Endothelial cell of umbilical vein (primary cell): ENCODE measurements around the gene TSBP1. TPM values are rescaled to one million over a fixed set of nuclear protein-coding genes. Genes with fewer than 3 reads are reported as not detected.

Experiments used
- BruUV-seq: library from RNA; stranded (reverse); fragments of 400-500 nt; replicated peaks from 2 replicates; lab custom pipeline; 2021; lab: Mats Ljungman, UMichigan
- CTCF ChIA-PET: fragments of 300-600, 350-600 bp; sonication (Branson Sonifier 250); formaldehyde crosslinking; loops from one replicate; lab custom pipeline; 2021; ENCODE audit warnings: antibody characterized with exemption, inconsistent platforms; lab: Charles Lee
- POLR2A ChIA-PET: fragments of 300-600, 350-600 bp; sonication (Branson Sonifier 250); formaldehyde crosslinking; loops from one replicate; lab custom pipeline; 2021; ENCODE audit warnings: antibody characterized with exemption, inconsistent platforms; lab: Charles Lee
- DNase-seq: peaks from one replicate; pipeline ENCODE4 v3.0.0-alpha.2; 2011; ENCODE audit warnings: low read depth, low spot score
- FAIRE-seq: peaks from 2 replicates; lab custom pipeline; 2011; peaks lifted over from hg19 to GRCh38; lab: Jason Lieb, UNC
- H2AFZ ChIP-seq: 2 replicates; pipeline ENCODE4 v1.6.0; 2012; ENCODE audit warnings: low read depth, low read length, control low read depth, inconsistent platforms
- H3K27ac ChIP-seq: 2 replicates; pipeline ENCODE4 v1.5.1; 2011; ENCODE audit warnings: low read depth, mild to moderate bottlenecking, control low read depth, low read length, moderate library complexity; ENCODE audit not compliant: insufficient read depth
- H3K27me3 ChIP-seq, 2 experiments: 2 replicates each; pipeline versions ENCODE4 v1.6.0 to v1.6.1; 2011; ENCODE audit warnings: low read length in 2 of 2, mixed read lengths in 1 of 2; ENCODE audit not compliant: control insufficient read depth in 2 of 2, insufficient read depth in 2 of 2
- H3K36me3 ChIP-seq, 2 experiments: 2 replicates in 1 of 2; 3 replicates in 1 of 2; pipeline ENCODE4 v1.5.1; 2011; ENCODE audit warnings: low read length in 2 of 2, mild to moderate bottlenecking in 1 of 2, moderate library complexity in 1 of 2; ENCODE audit not compliant: control insufficient read depth in 2 of 2, insufficient read depth in 2 of 2; ENCODE audit errors: extremely low read depth in 1 of 2
- H3K4me1 ChIP-seq: 3 replicates; pipeline ENCODE4 v1.5.1; 2011; ENCODE audit warnings: mild to moderate bottlenecking, low read length; ENCODE audit not compliant: control insufficient read depth, insufficient read depth; ENCODE audit errors: extremely low read depth
- H3K4me2 ChIP-seq: 2 replicates; pipeline ENCODE4 v1.6.1; 2011; ENCODE audit warnings: low read length, control low read depth, mixed read lengths; ENCODE audit not compliant: insufficient read depth
- H3K4me3 ChIP-seq, 3 experiments: fragments of 200-600 bp in 1 of 3; sonication (generic), shearing (Covaris generic) in 1 of 3; replicated peaks in 1 of 3; 2 replicates each; pipeline ENCODE4 v1.5.1; 2011 to 2016; ENCODE audit warnings: control low read depth in 3 of 3, low read length in 3 of 3, mild to moderate bottlenecking in 2 of 3, inconsistent platforms in 1 of 3, low read depth in 1 of 3, moderate library complexity in 1 of 3; ENCODE audit not compliant: insufficient read depth in 1 of 3
- H3K79me2 ChIP-seq: 2 replicates; pipeline ENCODE4 v1.6.0; 2012; ENCODE audit warnings: low read length, inconsistent platforms; ENCODE audit not compliant: control insufficient read depth, insufficient read depth
- H3K9ac ChIP-seq: replicated peaks from 2 replicates; pipeline ENCODE3; 2011; ENCODE audit warnings: low read length, control low read depth; ENCODE audit not compliant: insufficient read depth; ENCODE audit errors: extremely low read depth
- H3K9me1 ChIP-seq: replicated peaks from 3 replicates; pipeline ENCODE4 v1.6.0; 2011; ENCODE audit warnings: mild to moderate bottlenecking, low read length; ENCODE audit not compliant: control insufficient read depth, insufficient read depth; ENCODE audit errors: extremely low read depth
- H3K9me3 ChIP-seq: replicated peaks from 2 replicates; pipeline ENCODE4 v1.5.1; 2012; ENCODE audit warnings: low read length, inconsistent platforms; ENCODE audit not compliant: control insufficient read depth, insufficient read depth
- H4K20me1 ChIP-seq: replicated peaks from 2 replicates; pipeline ENCODE3; 2011; ENCODE audit warnings: mild to moderate bottlenecking, low read length; ENCODE audit not compliant: control insufficient read depth, insufficient read depth; ENCODE audit errors: extremely low read depth
- EZH2 ChIP-seq: IDR thresholded peaks from 2 replicates; pipeline ENCODE4 v1.6.1; 2012; ENCODE audit warnings: borderline replicate concordance, low read depth, mild to moderate bottlenecking, moderate library complexity, low read length, inconsistent platforms; ENCODE audit not compliant: severe bottlenecking
- FOS ChIP-seq: IDR thresholded peaks from 2 replicates; pipeline ENCODE4 v1.6.1; 2011; ENCODE audit warnings: mild to moderate bottlenecking, low read length, moderate library complexity, borderline replicate concordance; ENCODE audit not compliant: insufficient read depth
- GATA2 ChIP-seq: IDR thresholded peaks from 2 replicates; pipeline ENCODE4 v1.7.0; 2011; ENCODE audit warnings: low read depth, mild to moderate bottlenecking, moderate library complexity, mixed read lengths, low read length; ENCODE audit not compliant: insufficient read length, insufficient read depth
- JUN ChIP-seq: IDR thresholded peaks from 2 replicates; pipeline ENCODE4 v1.6.1; 2011; ENCODE audit warnings: borderline replicate concordance, low read depth; ENCODE audit not compliant: insufficient read length, insufficient read depth
- MYC ChIP-seq: IDR thresholded peaks from one replicate; pipeline ENCODE4 v1.6.1; 2011; ENCODE audit warnings: mild to moderate bottlenecking, low read depth, low read length
- POLR2A ChIP-seq: IDR thresholded peaks from 2 replicates; pipeline ENCODE4 v1.6.1; 2012; ENCODE audit warnings: low read depth, mild to moderate bottlenecking, control low read depth, low read length
- POLR2AphosphoS5 ChIP-seq: IDR thresholded peaks from 2 replicates; pipeline ENCODE4 v1.6.1; 2012; ENCODE audit warnings: low read depth, mild to moderate bottlenecking, control low read depth, low read length, moderate library complexity; ENCODE audit not compliant: insufficient read depth
- dilution Hi-C: fragments of 300-500 bp; cut with MboI; formaldehyde crosslinking; loops from one replicate; pipeline ENCODE4 v1.15.0; 2019; ENCODE audit warnings: low sequenced_read_pairs; ENCODE audit not compliant: extremely low pct_ligation_motif_present
- intact Hi-C: fragments of 100-400 bp; cut with micrococcal nuclease; formaldehyde crosslinking; loops from one replicate; pipeline ENCODE4 v1.10.0; 2022
- polyA plus RNA-seq, 4 experiments: library from polyadenylated mRNA; depleted of rRNA in 3 of 4; stranded (reverse) in 3 of 4; unstranded in 1 of 4; fragments of >200 nt; gene quantifications; 2 replicates each; pipeline versions ENCODE4 v1.2.1 to v1.2.3, GENCODE V29; 2011 to 2012; ENCODE audit warnings: missing spikeins in 1 of 4
- total RNA-seq: library from RNA; stranded (reverse); gene quantifications from 2 replicates; pipeline ENCODE4 v1.2.3, GENCODE V29; 2021
- TF ChIP-seq, protein P1 (sequence below), 2 donors: IDR thresholded peaks; 1 replicate in 1 of 2; 2 replicates in 1 of 2; pipeline ENCODE4 v1.5.1; 2011; ENCODE audit warnings: low read length in 2 of 2, mild to moderate bottlenecking in 2 of 2, moderate library complexity in 2 of 2, control low read depth in 1 of 2, inconsistent platforms in 1 of 2, low read depth in 1 of 2; ENCODE audit not compliant: insufficient read depth in 1 of 2; ENCODE audit errors: extremely low read depth in 1 of 2
- TF ChIP-seq, protein P2 (sequence below): IDR thresholded peaks from 2 replicates; pipeline ENCODE4 v1.6.1; 2011; ENCODE audit not compliant: insufficient read depth, insufficient read length

The TSBP1 gene
- total and polyA plus RNA-seq, 2 donors (not counting 3 experiments of a cell fraction or from before 2014, with no cell fraction given): not detected

DNA sequence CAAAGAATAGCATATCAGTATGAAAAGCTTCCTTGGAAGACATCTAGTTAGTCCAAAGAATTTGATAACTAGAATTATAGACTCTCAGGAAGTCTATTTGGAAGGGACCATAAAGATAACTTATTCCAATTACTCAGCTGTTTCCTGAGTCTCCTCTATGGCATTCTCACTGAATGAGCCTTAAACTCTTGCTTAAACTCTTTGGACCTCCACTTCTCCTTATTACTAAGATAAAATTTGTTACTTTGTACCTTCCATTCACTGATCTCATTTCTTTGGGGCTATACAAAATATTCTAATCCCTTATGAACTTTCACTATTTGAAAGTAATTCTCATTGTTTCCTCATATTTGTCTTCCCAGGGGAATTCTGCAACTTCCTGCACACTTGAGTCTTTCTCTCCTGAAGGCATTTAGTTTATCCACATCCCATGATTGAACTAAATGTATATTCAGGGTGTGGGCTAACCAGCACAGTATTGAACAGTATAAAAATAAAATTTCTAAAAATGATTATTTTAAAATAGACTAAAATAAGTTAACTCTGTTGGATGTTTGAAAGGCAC is 80.7 kb downstream of the TSBP1 start:
- FAIRE-seq: no peak
- H3K9me3 ChIP-seq: no peaks in the 10 kb centered on the region

GRCh38 chr6:32288426-32288825 is 83.3 kb downstream of the TSBP1 start:
- H3K4me2 ChIP-seq: no peak overlapping the region
- H3K36me3 ChIP-seq: no peaks in the 10 kb centered on the region
- no peak overlapping the region for H3K9ac ChIP-seq
- H2AFZ ChIP-seq: no peak overlapping the region
- TF ChIP-seq FOS (no peak), GATA2 (no peak), EZH2 (no peak), JUN (no peak), POLR2A (no peak), MYC (no peak), POLR2AphosphoS5 (no peak)
- TF ChIP-seq, protein P1, sequence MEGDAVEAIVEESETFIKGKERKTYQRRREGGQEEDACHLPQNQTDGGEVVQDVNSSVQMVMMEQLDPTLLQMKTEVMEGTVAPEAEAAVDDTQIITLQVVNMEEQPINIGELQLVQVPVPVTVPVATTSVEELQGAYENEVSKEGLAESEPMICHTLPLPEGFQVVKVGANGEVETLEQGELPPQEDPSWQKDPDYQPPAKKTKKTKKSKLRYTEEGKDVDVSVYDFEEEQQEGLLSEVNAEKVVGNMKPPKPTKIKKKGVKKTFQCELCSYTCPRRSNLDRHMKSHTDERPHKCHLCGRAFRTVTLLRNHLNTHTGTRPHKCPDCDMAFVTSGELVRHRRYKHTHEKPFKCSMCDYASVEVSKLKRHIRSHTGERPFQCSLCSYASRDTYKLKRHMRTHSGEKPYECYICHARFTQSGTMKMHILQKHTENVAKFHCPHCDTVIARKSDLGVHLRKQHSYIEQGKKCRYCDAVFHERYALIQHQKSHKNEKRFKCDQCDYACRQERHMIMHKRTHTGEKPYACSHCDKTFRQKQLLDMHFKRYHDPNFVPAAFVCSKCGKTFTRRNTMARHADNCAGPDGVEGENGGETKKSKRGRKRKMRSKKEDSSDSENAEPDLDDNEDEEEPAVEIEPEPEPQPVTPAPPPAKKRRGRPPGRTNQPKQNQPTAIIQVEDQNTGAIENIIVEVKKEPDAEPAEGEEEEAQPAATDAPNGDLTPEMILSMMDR (IDR thresholded peaks at IDR 0.05; ENCODE audit: extremely low read depth in 1 of 2, insufficient read depth in 1 of 2, low read depth in 1 of 2, low read length in 2 of 2): no peak
- TF ChIP-seq, protein P2, sequence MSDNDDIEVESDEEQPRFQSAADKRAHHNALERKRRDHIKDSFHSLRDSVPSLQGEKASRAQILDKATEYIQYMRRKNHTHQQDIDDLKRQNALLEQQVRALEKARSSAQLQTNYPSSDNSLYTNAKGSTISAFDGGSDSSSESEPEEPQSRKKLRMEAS: no peak
- CTCF ChIA-PET: interaction anchor here (0.8 to 2.0 kb wide), 2 partner anchors 33 to 43 kb away, joined by 4 to 5 read pairs; no protein-coding TSS in a partner anchor
- H4K20me1 ChIP-seq: no peaks in the 10 kb centered on the region
- FAIRE-seq (no peak), DNase-seq (peak; percentile 58)
- H3K27me3 ChIP-seq: peaks cover 14 to 15% of the 10 kb centered on the region in 2 experiments
- H3K4me1 ChIP-seq: peaks cover 10% of the 10 kb centered on the region
- intact Hi-C loops: no loop called here
- no peak overlapping the region for H3K27ac ChIP-seq
- no peaks in the 10 kb centered on the region for H3K9me3 ChIP-seq
- POLR2A ChIA-PET: no interaction called here
- dilution Hi-C loops: no loop called here
- no TSS peak for BruUV-seq
- H3K4me3 ChIP-seq: no peak overlapping the region
- no peaks in the 10 kb centered on the region for H3K79me2 ChIP-seq
- no peaks in the 10 kb centered on the region for H3K9me1 ChIP-seq

More for the DNA sequence above, 80.7 kb downstream of the TSBP1 start:
- BruUV-seq: no TSS peak
- intact Hi-C loops: no loop called here
- ChIA-PET CTCF (interaction anchor here (1.3 kb wide), 1 partner anchor 103 kb away, joined by 5 read pairs; no protein-coding TSS in a partner anchor), POLR2A (no interaction called here)
- H3K27me3 ChIP-seq: peaks cover 16 to 17% of the 10 kb centered on the region in 2 experiments
- no peaks in the 10 kb centered on the region for H4K20me1 ChIP-seq
- no peaks in the 10 kb centered on the region for H3K36me3 ChIP-seq
- no peak overlapping the region for H3K9ac ChIP-seq
- no peak overlapping the region for H3K27ac ChIP-seq
- H3K79me2 ChIP-seq: no peaks in the 10 kb centered on the region
- H2AFZ ChIP-seq: no peak overlapping the region
- DNase-seq: peak; percentile 77
- dilution Hi-C loops: no loop called here
- TF ChIP-seq JUN: peak; percentile 3
- TF ChIP-seq, protein P1 (IDR thresholded peaks at IDR 0.05; ENCODE audit: extremely low read depth in 1 of 2, insufficient read depth in 1 of 2, low read depth in 1 of 2, low read length in 2 of 2): no peak
- peak overlapping the region; percentile 62 for H3K4me2 ChIP-seq
- no peak overlapping the region for H3K4me3 ChIP-seq
- no peaks in the 10 kb centered on the region for H3K9me1 ChIP-seq
- H3K4me1 ChIP-seq: peaks cover 10% of the 10 kb centered on the region
